GM10266 (cell line): ENCODE data around the gene TMEM218.

Experiments used
- DNase-seq: peaks from one replicate; pipeline ENCODE4 v3.0.0; 2012; ENCODE audit errors: extremely low spot score
- TF ChIP-seq, protein P1 (sequence below): IDR thresholded peaks from 2 replicates; pipeline ENCODE4 v1.5.1; 2012; ENCODE audit warnings: mild to moderate bottlenecking, low read depth; ENCODE audit not compliant: control insufficient read depth, insufficient read depth; ENCODE audit errors: missing control alignments

Gene TMEM218

DNA sequence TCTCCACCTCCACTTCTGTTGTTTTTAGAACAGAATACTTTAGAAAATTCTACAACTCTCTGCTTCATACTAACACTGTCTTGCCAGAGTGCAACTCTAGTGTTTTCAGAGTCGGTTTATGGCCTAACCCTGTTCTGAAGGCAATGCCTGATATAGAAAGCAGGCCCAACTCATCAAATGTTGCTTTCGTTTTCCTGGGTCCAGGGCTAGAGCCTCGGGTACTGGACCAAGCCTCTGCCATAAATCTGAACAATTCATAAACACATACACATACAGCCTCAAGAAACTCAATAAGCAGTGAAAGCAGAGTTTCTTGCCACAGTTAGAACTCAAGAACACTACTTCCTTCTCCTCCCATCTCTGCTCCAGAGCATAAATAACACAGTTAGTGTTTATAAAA is 9.8 kb downstream of the TMEM218 start:
- TF ChIP-seq, protein P1, sequence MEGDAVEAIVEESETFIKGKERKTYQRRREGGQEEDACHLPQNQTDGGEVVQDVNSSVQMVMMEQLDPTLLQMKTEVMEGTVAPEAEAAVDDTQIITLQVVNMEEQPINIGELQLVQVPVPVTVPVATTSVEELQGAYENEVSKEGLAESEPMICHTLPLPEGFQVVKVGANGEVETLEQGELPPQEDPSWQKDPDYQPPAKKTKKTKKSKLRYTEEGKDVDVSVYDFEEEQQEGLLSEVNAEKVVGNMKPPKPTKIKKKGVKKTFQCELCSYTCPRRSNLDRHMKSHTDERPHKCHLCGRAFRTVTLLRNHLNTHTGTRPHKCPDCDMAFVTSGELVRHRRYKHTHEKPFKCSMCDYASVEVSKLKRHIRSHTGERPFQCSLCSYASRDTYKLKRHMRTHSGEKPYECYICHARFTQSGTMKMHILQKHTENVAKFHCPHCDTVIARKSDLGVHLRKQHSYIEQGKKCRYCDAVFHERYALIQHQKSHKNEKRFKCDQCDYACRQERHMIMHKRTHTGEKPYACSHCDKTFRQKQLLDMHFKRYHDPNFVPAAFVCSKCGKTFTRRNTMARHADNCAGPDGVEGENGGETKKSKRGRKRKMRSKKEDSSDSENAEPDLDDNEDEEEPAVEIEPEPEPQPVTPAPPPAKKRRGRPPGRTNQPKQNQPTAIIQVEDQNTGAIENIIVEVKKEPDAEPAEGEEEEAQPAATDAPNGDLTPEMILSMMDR: no peak
- peak; percentile 10 for DNase-seq

DNA sequence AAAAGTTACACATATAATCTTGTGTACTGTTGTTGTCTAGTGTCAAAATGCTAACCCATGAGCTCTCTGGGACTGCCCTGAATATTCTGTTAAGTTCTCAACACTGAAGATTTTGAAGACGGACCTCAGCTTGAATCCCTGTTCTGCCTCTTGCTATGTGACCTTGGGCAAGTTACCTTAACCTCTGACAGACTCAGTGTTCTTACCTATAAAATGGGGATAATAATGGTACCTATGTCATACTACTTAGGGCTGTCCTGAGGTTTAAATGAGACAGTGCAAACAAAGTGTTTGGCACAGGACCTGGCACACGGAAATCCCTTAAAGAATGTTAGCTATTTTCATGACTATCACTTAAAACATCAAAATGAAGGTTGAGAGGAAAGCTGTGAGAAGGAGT is 11.3 kb downstream of the TMEM218 start:
- TF ChIP-seq, protein P1: no peak
- DNase-seq: peak; percentile 4

DNA sequence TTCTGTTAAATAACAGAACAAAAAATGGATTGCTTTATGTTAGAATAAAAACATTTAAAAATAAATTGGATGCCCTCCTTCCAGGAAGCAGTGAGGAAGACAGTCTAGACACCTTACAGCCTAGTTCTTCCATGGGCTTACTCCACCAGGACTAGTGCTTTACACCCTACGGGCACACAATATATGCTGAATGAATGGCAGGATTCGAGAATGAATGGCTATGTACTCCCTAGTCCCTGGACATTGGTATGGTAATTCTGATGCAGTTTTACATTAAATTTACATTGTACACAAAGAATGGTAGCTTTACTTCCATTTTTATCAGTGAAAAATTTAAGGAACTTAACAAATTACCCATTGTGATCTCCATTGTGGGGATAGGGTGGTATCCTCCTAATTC is 16.7 kb downstream of the TMEM218 start:
- TF ChIP-seq, protein P1: no peak
- DNase-seq: no peak

DNA sequence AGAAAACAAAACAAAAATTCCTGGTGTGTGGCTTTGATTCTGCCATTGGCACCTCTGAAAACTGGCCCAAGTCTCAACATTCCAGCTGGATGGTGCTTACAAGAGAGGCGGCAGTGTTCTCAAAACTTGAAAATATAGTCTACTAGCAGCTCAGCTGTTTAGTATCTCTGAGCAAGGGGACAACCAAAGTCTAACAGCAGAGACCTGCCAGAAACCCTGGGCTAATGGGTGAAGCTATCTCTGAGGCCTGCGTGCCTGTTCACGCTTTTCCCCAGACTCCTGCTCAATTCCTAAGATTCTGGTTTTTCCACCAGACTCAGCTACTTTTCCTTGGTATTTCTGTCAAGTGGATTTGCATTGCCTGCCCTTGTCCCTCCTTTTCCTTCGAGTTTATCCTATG is 17.9 kb downstream of the TMEM218 start:
- TF ChIP-seq, protein P1: no peak
- no peak for DNase-seq

DNA sequence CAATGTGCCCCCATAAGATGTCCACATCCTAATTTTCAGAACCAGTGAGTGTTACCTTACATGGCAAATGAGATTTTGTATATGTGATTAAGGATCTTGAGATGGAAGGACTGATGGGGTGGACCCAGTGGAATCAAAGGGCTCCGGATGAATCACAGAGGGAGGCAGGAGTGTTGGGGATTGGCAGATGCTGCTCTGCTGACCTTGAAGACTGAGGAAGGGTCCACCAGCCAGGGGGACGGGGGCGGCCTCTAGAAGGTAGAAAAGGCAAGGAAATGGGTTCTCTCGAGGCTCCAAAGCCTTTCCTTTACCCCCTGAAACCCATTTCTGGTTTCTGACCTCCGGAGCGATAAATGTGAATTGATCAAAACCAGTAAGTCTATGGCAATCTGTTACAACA is 18.8 kb downstream of the TMEM218 start:
- TF ChIP-seq, protein P1: no peak
- no peak for DNase-seq

DNA sequence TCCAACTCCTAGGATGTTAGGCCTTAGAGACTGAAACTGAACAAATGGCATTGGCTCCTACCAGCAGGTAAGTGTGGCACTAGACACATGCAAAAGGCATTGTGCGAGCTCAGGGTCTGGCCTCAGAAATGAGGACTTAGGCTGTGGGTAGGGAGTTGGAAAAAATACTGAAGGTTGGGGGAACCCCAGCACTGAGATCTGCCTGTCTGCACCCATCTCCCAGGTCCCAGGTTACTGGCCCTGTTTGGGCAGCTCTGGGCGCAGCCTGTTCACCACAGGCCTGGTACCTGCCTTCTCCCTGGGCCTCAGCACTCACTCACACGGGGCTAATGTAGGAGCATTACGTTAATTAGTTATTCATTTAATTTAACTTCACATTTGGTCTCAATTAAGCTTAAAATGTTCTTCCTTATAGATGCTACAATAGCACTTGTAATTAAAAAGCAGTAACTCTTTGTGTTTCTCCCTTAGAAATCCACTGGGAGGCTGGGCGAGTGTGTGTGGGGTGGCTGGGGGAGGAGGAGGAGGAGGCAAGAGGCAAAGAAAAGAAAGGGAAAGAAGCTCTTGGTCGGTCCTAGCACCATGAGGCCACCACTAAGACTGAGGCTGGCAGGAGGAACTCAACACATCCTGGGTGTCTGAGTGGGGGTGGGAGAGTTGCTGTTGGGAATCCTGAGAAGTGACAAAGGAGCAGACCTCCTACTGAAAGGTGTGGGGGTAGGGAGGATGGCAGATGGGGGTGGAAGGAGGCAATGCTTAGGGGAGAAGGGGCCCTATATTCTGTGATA is 19.4 kb downstream of the TMEM218 start:
- DNase-seq: no peak
- TF ChIP-seq, protein P1: no peak

DNA sequence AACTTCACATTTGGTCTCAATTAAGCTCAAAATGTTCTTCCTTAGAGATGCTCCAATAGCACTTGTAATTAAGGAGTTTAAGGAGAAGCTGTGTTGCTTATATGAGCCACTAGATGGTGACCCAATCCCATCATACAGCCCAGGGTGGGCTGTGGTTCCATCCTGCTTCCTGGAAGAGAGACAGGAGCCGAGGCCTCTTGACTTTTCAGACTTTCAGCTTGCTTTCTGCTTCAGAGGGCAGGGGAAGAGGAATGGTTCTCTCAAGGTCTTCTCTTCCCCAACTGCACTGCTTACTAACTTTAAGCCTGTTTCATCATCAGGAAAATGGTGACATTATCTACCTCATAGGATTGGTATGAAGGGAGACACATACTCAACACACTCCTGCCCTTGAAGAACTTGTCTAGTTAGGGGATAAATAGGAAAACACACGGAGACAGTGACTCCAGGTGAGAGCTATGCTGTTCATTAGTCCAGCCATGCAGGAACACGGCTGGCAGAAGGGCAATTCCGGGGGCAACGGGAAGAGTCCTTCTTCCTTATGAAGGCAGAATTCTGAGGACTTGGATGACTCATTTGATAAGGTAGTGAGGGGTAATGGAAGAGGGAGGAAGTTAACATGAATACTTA is 20.1 kb downstream of the TMEM218 start:
- peak; percentile 65 for DNase-seq
- TF ChIP-seq, protein P1: peak; percentile 53
